Caco-2 (cell line): ENCODE measurements around the gene TTLL9. TPM values are rescaled to one million over a fixed set of nuclear protein-coding genes. Genes with fewer than 3 reads are reported as not detected.

ENCODE experiments used
- BruUV-seq: library from RNA; stranded (reverse); fragments of 400-500 nt; replicated peaks from 2 replicates; lab custom pipeline; 2021; lab: Mats Ljungman, UMichigan
- CTCF ChIA-PET: fragments of 300-600 bp; sonication (Branson Sonifier 250); formaldehyde crosslinking; loops from one replicate; lab custom pipeline; 2022; ENCODE audit warnings: antibody characterized with exemption; lab: Charles Lee
- POLR2A ChIA-PET: fragments of 300-600 bp; sonication (Branson Sonifier 250); formaldehyde crosslinking; loops from one replicate; lab custom pipeline; 2022; ENCODE audit warnings: antibody characterized with exemption; lab: Charles Lee
- DNase-seq, 2 experiments: peaks; one replicate each; pipeline versions ENCODE4 v3.0.0 to v3.0.0-alpha.2; 2020 to 2022
- H3K27me3 ChIP-seq: replicated peaks from 2 replicates; pipeline ENCODE4 v1.6.0; 2011; ENCODE audit warnings: low read length; ENCODE audit not compliant: control insufficient read depth, insufficient read depth
- H3K36me3 ChIP-seq: 2 replicates; pipeline ENCODE4 v1.5.1; 2011; ENCODE audit warnings: low read length; ENCODE audit not compliant: control insufficient read depth, insufficient read depth
- H3K4me1 ChIP-seq: fragments of 250-450 bp; sonication (Bioruptor Pico); 2 replicates; pipeline ENCODE4 v1.5.1; 2020; ENCODE audit warnings: mild to moderate bottlenecking
- H3K4me3 ChIP-seq: 2 replicates; pipeline ENCODE4 v1.5.1; 2011; ENCODE audit warnings: low read depth, mild to moderate bottlenecking, control low read depth, low read length
- H3K9me3 ChIP-seq: fragments of 250-450 bp; sonication (Bioruptor Pico); 2 replicates; pipeline ENCODE4 v1.5.1; 2020; ENCODE audit warnings: mild to moderate bottlenecking, moderate library complexity
- H3K27ac Mint-ChIP-seq: one replicate; pipeline ENCODE4 v1.8.0; 2022; ENCODE audit warnings: mixed read lengths; ENCODE audit not compliant: unreplicated experiment
- H3K27me3 Mint-ChIP-seq: one replicate; pipeline ENCODE4 v1.8.0; 2022; ENCODE audit warnings: mixed read lengths; ENCODE audit not compliant: insufficient read depth, unreplicated experiment
- H3K36me3 Mint-ChIP-seq: one replicate; pipeline ENCODE4 v1.8.0; 2022; ENCODE audit warnings: mild to moderate bottlenecking, mixed read lengths; ENCODE audit not compliant: insufficient read depth, unreplicated experiment
- H3K4me1 Mint-ChIP-seq: one replicate; pipeline ENCODE4 v1.8.0; 2022; ENCODE audit warnings: low read depth, mixed read lengths; ENCODE audit not compliant: unreplicated experiment
- H3K4me3 Mint-ChIP-seq: one replicate; pipeline ENCODE4 v1.8.0; 2022; ENCODE audit warnings: mild to moderate bottlenecking, moderate library complexity, mixed read lengths; ENCODE audit not compliant: unreplicated experiment
- H3K9me3 Mint-ChIP-seq: one replicate; pipeline ENCODE4 v1.8.0; 2022; ENCODE audit warnings: mixed read lengths; ENCODE audit not compliant: unreplicated experiment
- CTCF ChIP-seq, 2 experiments: fragments of 200-600 bp in 1 of 2; IDR thresholded peaks; 1 replicate in 1 of 2; 2 replicates in 1 of 2; pipeline versions ENCODE4 v1.5.1 to v1.8.0; 2011 to 2022; ENCODE audit warnings: antibody characterized with exemption in 1 of 2, control low read depth in 1 of 2, inconsistent platforms in 1 of 2, low read depth in 1 of 2, low read length in 1 of 2, mild to moderate bottlenecking in 1 of 2, moderate library complexity in 1 of 2; ENCODE audit not compliant: insufficient read depth in 1 of 2, severe bottlenecking in 1 of 2, unreplicated experiment in 1 of 2
- intact Hi-C: fragments of 100-400 bp; cut with micrococcal nuclease; formaldehyde crosslinking; loops from one replicate; pipeline ENCODE4 v1.10.0; 2022; ENCODE audit not compliant: unreplicated experiment
- total RNA-seq: library from RNA; stranded (reverse); gene quantifications from 2 replicates; pipeline ENCODE4 v1.2.3, GENCODE V29; 2022

Gene TTLL9
- total RNA-seq, 1 experiment from 2014 or later, result not detected

- 0 out of 2 replicates have a peak, but pooled peaks cover 1% of the 10 kb centered on the region for H3K27me3 ChIP-seq
- H3K4me3 Mint-ChIP-seq, result no peak overlapping the region
- DNase-seq, result peak in 1 of 2 experiments; percentile 34
- no peaks in the 10 kb centered on the region for H3K9me3 ChIP-seq
- H3K4me1 Mint-ChIP-seq, result peaks cover 8% of the 10 kb centered on the region
- CTCF ChIA-PET, result interaction anchor here (0.7 to 3.3 kb wide), 7 partner anchors 11 to 174 kb away, joined by 3 to 31 read pairs (median 5); partner anchors contain the start of genes FOXS1 and PDRG1
- H3K4me1 ChIP-seq, result peaks cover 11% of the 10 kb centered on the region
- BruUV-seq, result no TSS peak
- intact Hi-C loops, result no loop called here
- H3K36me3 ChIP-seq, result no peaks in the 10 kb centered on the region
- no peak overlapping the region for H3K27ac Mint-ChIP-seq
- POLR2A ChIA-PET, result no interaction called here
- no peaks in the 10 kb centered on the region for H3K36me3 Mint-ChIP-seq
- H3K27me3 Mint-ChIP-seq, result peaks cover 7% of the 10 kb centered on the region
- TF ChIP-seq CTCF (IDR thresholded peaks at IDR 0.05; ENCODE audit: insufficient read depth in 1 of 2, low read depth in 1 of 2, low read length in 1 of 2, severe bottlenecking in 1 of 2, unreplicated experiment in 1 of 2), result no peak
- no peaks in the 10 kb centered on the region for H3K9me3 Mint-ChIP-seq
- no peak overlapping the region for H3K4me3 ChIP-seq
These were observed 13.9 kb upstream of the TTLL9 start for GRCh38 chr20:31856516-31856915.

GRCh38 chr20:31857861-31858759 is 12.3 kb upstream of the TTLL9 start:
- H3K4me1 ChIP-seq, result peaks cover 16% of the 10 kb centered on the region
- TF ChIP-seq CTCF (IDR thresholded peaks at IDR 0.05; ENCODE audit: insufficient read depth in 1 of 2, low read depth in 1 of 2, low read length in 1 of 2, severe bottlenecking in 1 of 2, unreplicated experiment in 1 of 2), result no peak
- DNase-seq, result peak in 1 of 2 experiments; percentile 41
- H3K27me3 ChIP-seq, result no peaks in the 10 kb centered on the region
- no peak overlapping the region for H3K27ac Mint-ChIP-seq
- no peaks in the 10 kb centered on the region for H3K36me3 ChIP-seq
- peaks cover 6% of the 10 kb centered on the region for H3K36me3 Mint-ChIP-seq
- intact Hi-C loops, result no loop called here
- no peaks in the 10 kb centered on the region for H3K9me3 Mint-ChIP-seq
- peaks cover 7% of the 10 kb centered on the region for H3K27me3 Mint-ChIP-seq
- no peak overlapping the region for H3K4me3 Mint-ChIP-seq
- POLR2A ChIA-PET, result no interaction called here
- CTCF ChIA-PET, result interaction anchor here (2.5 to 2.6 kb wide), 2 partner anchors 93 to 160 kb away, joined by 12 to 15 read pairs; partner anchors contain the start of gene PDRG1
- no peaks in the 10 kb centered on the region for H3K9me3 ChIP-seq
- no TSS peak for BruUV-seq
- H3K4me3 ChIP-seq, result no peak overlapping the region
- peaks cover 8% of the 10 kb centered on the region for H3K4me1 Mint-ChIP-seq

GRCh38 chr20:31858760-31859083 is 11.7 kb upstream of the TTLL9 start:
- peaks cover 16% of the 10 kb centered on the region for H3K4me1 ChIP-seq
- intact Hi-C loops, result no loop called here
- DNase-seq, result no peak
- Mint-ChIP-seq H3K27ac (no peak overlapping the region), H3K27me3 (peaks cover 7% of the 10 kb centered on the region), H3K36me3 (peaks cover 6% of the 10 kb centered on the region), H3K4me1 (peaks cover 8% of the 10 kb centered on the region), H3K4me3 (no peak overlapping the region), H3K9me3 (no peaks in the 10 kb centered on the region)
- CTCF ChIA-PET, result interaction anchor here (0.8 to 2.6 kb wide), 3 partner anchors 12 to 159 kb away, joined by 12 to 15 read pairs (median 12); partner anchors contain the start of gene PDRG1
- BruUV-seq, result no TSS peak
- TF ChIP-seq CTCF (IDR thresholded peaks at IDR 0.05; ENCODE audit: insufficient read depth in 1 of 2, low read depth in 1 of 2, low read length in 1 of 2, severe bottlenecking in 1 of 2, unreplicated experiment in 1 of 2), result no peak
- no peaks in the 10 kb centered on the region for H3K27me3 ChIP-seq
- no peaks in the 10 kb centered on the region for H3K9me3 ChIP-seq
- no peaks in the 10 kb centered on the region for H3K36me3 ChIP-seq
- H3K4me3 ChIP-seq, result no peak overlapping the region
- POLR2A ChIA-PET, result interaction anchor here (0.6 kb wide), 1 partner anchor 233 kb away, joined by 7 read pairs; no protein-coding TSS in a partner anchor
